ENCODE measurements around the gene WDR45B. TPM values are rescaled to one million over a fixed set of nuclear protein-coding genes. Genes with fewer than 3 reads are reported as not detected.
"Not testable (repeated sequence)": the region's sequence is repeated elsewhere in the genome, so short reads cannot be mapped to it uniquely, and the experiment has no call there.

The WDR45B gene
- total RNA-seq, 1 donor from 2014 or later = 65.1 TPM

- no peak overlapping the region for H3K4me3 ChIP-seq
- H3K9me3 ChIP-seq = no peaks in the 10 kb centered on the region
- DNase-seq (no peak), ATAC-seq (no peak)
- intact Hi-C loops (cut with DNase I) = no loop called here
- no peak for TF ChIP-seq CTCF (IDR thresholded peaks at IDR 0.05)
- no peaks in the 10 kb centered on the region for H3K4me1 ChIP-seq
- no peaks in the 10 kb centered on the region for H3K36me3 ChIP-seq
- H3K27ac ChIP-seq = no peak overlapping the region
- no peaks in the 10 kb centered on the region for H3K27me3 ChIP-seq
Measured at GRCh38 chr17:82658331-82658730, 10.1 kb upstream of the WDR45B start.

- ATAC-seq (no peak), DNase-seq (no peak)
- Histone ChIP-seq H3K4me1 (no peaks in the 10 kb centered on the region), H3K27me3 (no peaks in the 10 kb centered on the region), H3K36me3 (no peaks in the 10 kb centered on the region), H3K27ac (no peak overlapping the region), H3K9me3 (no peaks in the 10 kb centered on the region), H3K4me3 (no peak overlapping the region)
- no peak for TF ChIP-seq CTCF (IDR thresholded peaks at IDR 0.05)
- intact Hi-C loops (cut with DNase I) = no loop called here
Measured at GRCh38 chr17:82657926-82658325, 9.7 kb upstream of the WDR45B start.

GRCh38 chr17:82656266-82656665, 8.0 kb upstream of the WDR45B start:
- no peak overlapping the region for H3K4me3 ChIP-seq
- no peaks in the 10 kb centered on the region for H3K36me3 ChIP-seq
- H3K9me3 ChIP-seq = no peaks in the 10 kb centered on the region
- TF ChIP-seq CTCF (IDR thresholded peaks at IDR 0.05) = no peak
- H3K27ac ChIP-seq = no peak overlapping the region
- ATAC-seq = no peak
- no peaks in the 10 kb centered on the region for H3K27me3 ChIP-seq
- intact Hi-C loops (cut with DNase I) = no loop called here
- H3K4me1 ChIP-seq = no peaks in the 10 kb centered on the region
- DNase-seq = no peak

GRCh38 chr17:82655523-82655922, 7.3 kb upstream of the WDR45B start:
- DNase-seq = no peak
- Histone ChIP-seq H3K27ac (no peak overlapping the region), H3K4me3 (no peak overlapping the region), H3K27me3 (no peaks in the 10 kb centered on the region), H3K36me3 (no peaks in the 10 kb centered on the region), H3K4me1 (no peaks in the 10 kb centered on the region), H3K9me3 (no peaks in the 10 kb centered on the region)
- TF ChIP-seq CTCF (IDR thresholded peaks at IDR 0.05) = no peak
- no peak for ATAC-seq
- intact Hi-C loops (cut with DNase I) = no loop called here

GRCh38 chr17:82655038-82655479, 6.8 kb upstream of the WDR45B start:
- Histone ChIP-seq H3K27me3 (no peaks in the 10 kb centered on the region), H3K36me3 (no peaks in the 10 kb centered on the region), H3K9me3 (no peaks in the 10 kb centered on the region), H3K4me3 (no peak overlapping the region), H3K27ac (peak overlapping the region; percentile 47), H3K4me1 (no peaks in the 10 kb centered on the region)
- ATAC-seq = no peak
- no peak for TF ChIP-seq CTCF (IDR thresholded peaks at IDR 0.05)
- intact Hi-C loops (cut with DNase I) = no loop called here
- no peak for DNase-seq

GRCh38 chr17:82654611-82655010, 6.4 kb upstream of the WDR45B start:
- H3K4me1 ChIP-seq; H3K36me3 ChIP-seq; intact Hi-C loops (cut with DNase I); H3K27ac ChIP-seq; H3K4me3 ChIP-seq; ATAC-seq; H3K27me3 ChIP-seq; DNase-seq; H3K9me3 ChIP-seq: not testable (repeated sequence)

All from upper lobe of right lung (tissue), 1 donor.